Measurements from ENCODE around the gene C1QTNF8.

Gene C1QTNF8

DNA sequence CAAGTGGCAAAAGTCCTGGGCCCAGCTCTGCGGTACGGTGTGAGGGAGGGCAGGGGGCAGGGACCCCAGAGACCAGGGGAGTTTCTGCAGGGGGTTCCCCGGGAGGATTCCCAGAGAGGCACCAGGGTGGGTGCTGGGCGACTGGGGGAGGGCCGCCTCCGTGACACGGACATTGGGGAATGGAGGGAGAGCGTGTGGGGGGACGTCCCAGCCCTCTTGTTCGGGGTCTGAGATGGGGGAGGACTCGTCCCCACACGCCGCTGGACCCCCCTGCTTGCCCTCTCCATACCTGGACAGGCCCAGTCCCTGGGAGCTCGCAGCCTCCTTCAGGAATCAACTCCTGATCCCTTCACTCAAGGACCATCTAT, 26.3 kb upstream of the C1QTNF8 start:
- no peak for DNase-seq (ENCODE audit: extremely low read depth, insufficient read length)
- Histone ChIP-seq H3K27me3 (replicated peaks; ENCODE audit: control insufficient read depth, insufficient read depth, low read length) (no peaks in the 10 kb centered on the region; the same call in 1 of the 2 replicates), H3K4me3 (replicated peaks; ENCODE audit: low read depth, low read length) (no peak overlapping the region), H3K36me3 (ENCODE audit: control insufficient read depth, insufficient read depth, low read length) (no peaks in the 10 kb centered on the region)
- TF ChIP-seq, protein P1, sequence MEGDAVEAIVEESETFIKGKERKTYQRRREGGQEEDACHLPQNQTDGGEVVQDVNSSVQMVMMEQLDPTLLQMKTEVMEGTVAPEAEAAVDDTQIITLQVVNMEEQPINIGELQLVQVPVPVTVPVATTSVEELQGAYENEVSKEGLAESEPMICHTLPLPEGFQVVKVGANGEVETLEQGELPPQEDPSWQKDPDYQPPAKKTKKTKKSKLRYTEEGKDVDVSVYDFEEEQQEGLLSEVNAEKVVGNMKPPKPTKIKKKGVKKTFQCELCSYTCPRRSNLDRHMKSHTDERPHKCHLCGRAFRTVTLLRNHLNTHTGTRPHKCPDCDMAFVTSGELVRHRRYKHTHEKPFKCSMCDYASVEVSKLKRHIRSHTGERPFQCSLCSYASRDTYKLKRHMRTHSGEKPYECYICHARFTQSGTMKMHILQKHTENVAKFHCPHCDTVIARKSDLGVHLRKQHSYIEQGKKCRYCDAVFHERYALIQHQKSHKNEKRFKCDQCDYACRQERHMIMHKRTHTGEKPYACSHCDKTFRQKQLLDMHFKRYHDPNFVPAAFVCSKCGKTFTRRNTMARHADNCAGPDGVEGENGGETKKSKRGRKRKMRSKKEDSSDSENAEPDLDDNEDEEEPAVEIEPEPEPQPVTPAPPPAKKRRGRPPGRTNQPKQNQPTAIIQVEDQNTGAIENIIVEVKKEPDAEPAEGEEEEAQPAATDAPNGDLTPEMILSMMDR (IDR thresholded peaks at IDR 0.05; ENCODE audit: insufficient read depth, low read length, poor library complexity, severe bottlenecking), result no peak

DNA sequence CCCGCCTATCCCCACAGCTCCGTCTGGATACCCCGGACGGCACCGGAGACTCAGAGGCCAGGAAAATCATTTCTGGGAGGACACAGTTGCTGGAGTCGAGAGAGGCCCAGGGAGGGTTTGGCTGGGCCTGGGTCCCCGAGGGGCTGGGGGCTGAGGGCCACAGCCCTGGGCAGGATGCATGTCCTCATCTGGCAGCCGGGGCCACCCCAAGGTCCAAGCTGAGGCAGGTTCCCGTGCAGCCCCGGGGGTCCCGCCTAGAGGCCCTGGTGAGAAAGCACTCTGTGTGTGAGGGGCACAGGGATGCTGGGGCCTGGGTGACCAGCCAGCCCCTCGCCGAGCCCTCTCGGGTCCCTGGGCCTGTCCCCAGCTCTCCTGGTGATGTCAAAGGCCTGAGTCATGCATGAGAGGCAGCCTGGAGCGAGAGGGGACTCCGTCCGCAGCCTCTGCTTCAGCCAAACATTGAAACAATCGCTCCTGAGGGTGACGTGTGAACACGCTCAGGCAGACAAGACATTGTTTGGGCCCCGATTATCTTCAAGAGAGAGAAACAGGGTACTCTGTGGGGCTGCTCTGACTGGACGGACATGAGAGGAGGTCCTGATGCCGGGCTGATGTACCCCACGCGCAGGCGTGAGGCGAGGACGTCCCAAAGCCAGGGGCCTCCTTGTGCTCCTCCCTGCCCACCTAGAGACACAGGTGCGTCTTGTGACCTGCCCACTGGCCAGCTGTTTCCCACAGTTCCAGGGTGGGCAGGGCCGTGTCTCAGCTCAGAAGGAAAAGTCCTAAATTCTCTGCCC, 25.8 kb upstream of the C1QTNF8 start:
- Histone ChIP-seq H3K36me3 (ENCODE audit: control insufficient read depth, insufficient read depth, low read length) (no peaks in the 10 kb centered on the region), H3K4me3 (replicated peaks; ENCODE audit: low read depth, low read length) (no peak overlapping the region), H3K27me3 (replicated peaks; ENCODE audit: control insufficient read depth, insufficient read depth, low read length) (no peaks in the 10 kb centered on the region; the same call in 1 of the 2 replicates)
- DNase-seq (ENCODE audit: extremely low read depth, insufficient read length), result no peak
- TF ChIP-seq, protein P1 (IDR thresholded peaks at IDR 0.05; ENCODE audit: insufficient read depth, low read length, poor library complexity, severe bottlenecking), result no peak

DNA sequence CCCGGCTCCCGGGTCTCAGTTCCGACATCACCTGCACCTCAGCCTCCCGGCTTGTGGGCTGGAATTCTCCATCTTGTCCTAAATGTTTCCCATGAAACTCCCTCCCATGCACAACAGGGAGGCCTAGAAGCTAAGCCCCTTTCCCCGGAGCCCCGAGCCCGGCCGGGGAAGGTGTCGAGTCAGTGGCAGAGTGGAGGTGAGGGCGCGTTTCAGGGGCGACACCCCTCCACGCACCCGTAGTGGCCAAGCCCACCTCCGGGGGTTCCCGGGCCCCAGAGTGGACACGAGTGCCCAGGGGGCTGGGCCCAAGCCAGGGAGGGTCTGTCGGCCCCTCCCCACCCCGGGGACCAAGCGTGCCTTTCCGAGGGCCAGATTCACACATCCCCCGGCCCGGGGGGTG, 25.0 kb upstream of the C1QTNF8 start:
- TF ChIP-seq, protein P1 (IDR thresholded peaks at IDR 0.05; ENCODE audit: insufficient read depth, low read length, poor library complexity, severe bottlenecking), result no peak
- no peak overlapping the region for H3K4me3 ChIP-seq (replicated peaks; ENCODE audit: low read depth, low read length)
- no peak for DNase-seq (ENCODE audit: extremely low read depth, insufficient read length)
- no peaks in the 10 kb centered on the region; the same call in 1 of the 2 replicates for H3K27me3 ChIP-seq (replicated peaks; ENCODE audit: control insufficient read depth, insufficient read depth, low read length)
- H3K36me3 ChIP-seq (ENCODE audit: control insufficient read depth, insufficient read depth, low read length), result no peaks in the 10 kb centered on the region

DNA sequence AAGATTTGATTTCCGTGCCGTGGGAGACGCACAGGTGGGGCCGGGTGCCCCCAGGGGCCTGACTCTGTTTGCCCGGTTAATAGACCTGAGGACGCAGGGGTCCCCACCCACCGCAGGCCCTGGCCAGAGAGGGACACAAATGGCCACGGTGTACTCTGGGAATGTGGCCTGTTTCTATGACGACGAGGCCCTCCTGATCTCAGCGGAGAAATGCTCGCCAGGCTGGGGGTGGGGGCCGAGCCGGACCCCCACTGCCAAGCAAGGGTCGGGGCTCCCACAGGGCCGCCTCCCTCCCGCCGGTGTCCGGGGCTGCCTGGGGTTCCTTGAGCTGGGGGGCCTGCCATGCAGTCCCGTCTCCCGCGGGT, 24.5 kb upstream of the C1QTNF8 start:
- H3K4me3 ChIP-seq (replicated peaks; ENCODE audit: low read depth, low read length), result no peak overlapping the region
- no peaks in the 10 kb centered on the region; the same call in 1 of the 2 replicates for H3K27me3 ChIP-seq (replicated peaks; ENCODE audit: control insufficient read depth, insufficient read depth, low read length)
- no peaks in the 10 kb centered on the region for H3K36me3 ChIP-seq (ENCODE audit: control insufficient read depth, insufficient read depth, low read length)
- TF ChIP-seq, protein P1 (IDR thresholded peaks at IDR 0.05; ENCODE audit: insufficient read depth, low read length, poor library complexity, severe bottlenecking), result no peak
- DNase-seq (ENCODE audit: extremely low read depth, insufficient read length), result no peak

DNA sequence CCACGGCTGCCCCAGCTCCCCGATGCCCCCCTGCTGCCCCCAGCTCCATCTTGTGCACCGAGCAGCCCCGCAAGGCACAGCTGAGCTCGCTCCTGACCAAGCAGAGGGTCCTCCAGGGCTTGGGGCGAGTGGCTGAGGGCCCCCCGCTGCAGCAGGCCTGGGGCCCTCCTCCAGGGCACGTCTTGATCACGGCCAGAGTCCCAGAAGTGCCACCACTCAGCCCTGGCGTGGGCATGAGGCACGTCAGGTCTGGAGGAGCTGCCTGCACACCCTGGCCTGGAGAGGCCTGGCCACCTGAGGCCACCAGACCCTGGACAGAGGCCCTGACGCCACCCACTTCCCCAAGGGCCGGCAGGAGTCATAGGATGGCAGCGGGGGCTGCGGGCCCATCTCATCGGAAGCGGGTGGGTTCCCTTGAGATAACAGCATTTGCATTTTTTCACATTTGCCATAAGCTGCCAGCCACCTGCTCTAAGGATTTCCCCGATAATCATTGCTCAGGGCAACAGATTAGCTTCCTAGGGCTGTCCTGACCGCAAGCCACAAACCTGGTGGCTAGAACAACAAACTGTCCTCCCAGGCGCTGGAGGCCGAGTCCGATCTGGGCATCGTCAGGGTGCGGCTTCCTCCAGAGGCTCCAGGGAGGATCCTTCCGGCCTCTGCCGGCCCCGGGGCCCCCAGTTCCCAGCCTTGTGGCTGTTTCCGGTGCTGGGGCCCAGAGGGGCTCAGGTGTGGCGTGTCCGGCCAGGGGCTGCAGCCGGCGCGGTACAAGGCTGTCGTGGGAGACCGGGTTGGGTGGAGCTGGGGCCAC, 23.9 kb upstream of the C1QTNF8 start:
- TF ChIP-seq, protein P1 (IDR thresholded peaks at IDR 0.05; ENCODE audit: insufficient read depth, low read length, poor library complexity, severe bottlenecking), result no peak
- Histone ChIP-seq H3K36me3 (ENCODE audit: control insufficient read depth, insufficient read depth, low read length) (no peaks in the 10 kb centered on the region), H3K27me3 (replicated peaks; ENCODE audit: control insufficient read depth, insufficient read depth, low read length) (no peaks in the 10 kb centered on the region; the same call in 1 of the 2 replicates), H3K4me3 (replicated peaks; ENCODE audit: low read depth, low read length) (no peak overlapping the region)
- DNase-seq (ENCODE audit: extremely low read depth, insufficient read length), result no peak

Data from GM06990 (cell line).